ENCODE data around the gene PKD1L1. TPM values are rescaled to one million over a fixed set of nuclear protein-coding genes. Genes with fewer than 3 reads are reported as not detected.

The PKD1L1 gene
- total RNA-seq, 2 donors from 2014 or later: 0.13 to 0.20 TPM

DNA sequence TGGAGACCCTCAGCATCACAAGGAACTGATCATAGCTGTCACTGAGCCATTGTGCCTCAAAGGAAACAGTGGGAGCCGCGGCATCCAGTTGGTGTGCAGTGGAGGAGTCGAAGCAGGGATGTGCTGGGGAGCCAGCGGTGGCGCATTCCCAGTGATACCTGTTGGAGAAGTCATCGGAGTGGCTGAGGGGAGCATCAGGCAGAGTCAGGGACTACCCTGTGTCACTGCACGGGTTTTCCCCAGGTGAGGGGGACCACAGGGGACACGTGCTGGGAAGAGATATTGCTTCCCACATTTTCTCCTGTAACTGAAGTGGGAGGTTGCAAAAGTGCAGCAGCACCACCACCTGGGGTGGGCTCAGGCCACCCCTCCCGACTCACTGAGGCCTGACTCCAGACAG lies 57.7 kb downstream of the PKD1L1 start:
- Histone ChIP-seq H3K9ac (ENCODE audit: extremely low read depth, low read length, poor library complexity, severe bottlenecking) (no peak overlapping the region), H3K4me1 (ENCODE audit: control insufficient read depth, insufficient read depth, low read length) (no peaks in the 10 kb centered on the region), H3K27ac (ENCODE audit: low read depth, low read length) (no peak overlapping the region), H3K27me3 (ENCODE audit: control insufficient read depth, insufficient read depth, low read length, poor library complexity, severe bottlenecking) (no peaks in the 10 kb centered on the region), H3K9me3 (ENCODE audit: control insufficient read depth, low read length) (no peaks in the 10 kb centered on the region), H3K4me3 (ENCODE audit: low read length) (no peak overlapping the region), H3K36me3 (ENCODE audit: control insufficient read depth, insufficient read depth, low read length) (no peaks in the 10 kb centered on the region)
- DNase-seq: no peak
- peaks cover 15% of the 10 kb centered on the region for H3K27me3 Mint-ChIP-seq (ENCODE audit: insufficient read depth)
- H3K36me3 Mint-ChIP-seq (ENCODE audit: low read depth): no peaks in the 10 kb centered on the region
- H3K4me1 Mint-ChIP-seq: peaks cover 7% of the 10 kb centered on the region
- H3K9me3 Mint-ChIP-seq: no peaks in the 10 kb centered on the region
- WGBS, 2 experiments (ENCODE audit: insufficient coverage in 1 of 2, insufficient read length in 1 of 2): 95 to 96% methylated on average over 7 to 9 of the region's 9 CpGs
- TF ChIP-seq, protein P1, sequence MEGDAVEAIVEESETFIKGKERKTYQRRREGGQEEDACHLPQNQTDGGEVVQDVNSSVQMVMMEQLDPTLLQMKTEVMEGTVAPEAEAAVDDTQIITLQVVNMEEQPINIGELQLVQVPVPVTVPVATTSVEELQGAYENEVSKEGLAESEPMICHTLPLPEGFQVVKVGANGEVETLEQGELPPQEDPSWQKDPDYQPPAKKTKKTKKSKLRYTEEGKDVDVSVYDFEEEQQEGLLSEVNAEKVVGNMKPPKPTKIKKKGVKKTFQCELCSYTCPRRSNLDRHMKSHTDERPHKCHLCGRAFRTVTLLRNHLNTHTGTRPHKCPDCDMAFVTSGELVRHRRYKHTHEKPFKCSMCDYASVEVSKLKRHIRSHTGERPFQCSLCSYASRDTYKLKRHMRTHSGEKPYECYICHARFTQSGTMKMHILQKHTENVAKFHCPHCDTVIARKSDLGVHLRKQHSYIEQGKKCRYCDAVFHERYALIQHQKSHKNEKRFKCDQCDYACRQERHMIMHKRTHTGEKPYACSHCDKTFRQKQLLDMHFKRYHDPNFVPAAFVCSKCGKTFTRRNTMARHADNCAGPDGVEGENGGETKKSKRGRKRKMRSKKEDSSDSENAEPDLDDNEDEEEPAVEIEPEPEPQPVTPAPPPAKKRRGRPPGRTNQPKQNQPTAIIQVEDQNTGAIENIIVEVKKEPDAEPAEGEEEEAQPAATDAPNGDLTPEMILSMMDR (conservative IDR thresholded peaks at IDR 0.05): no peak
- no peak overlapping the region for H3K27ac Mint-ChIP-seq
- no peak overlapping the region for H3K4me3 Mint-ChIP-seq

DNA sequence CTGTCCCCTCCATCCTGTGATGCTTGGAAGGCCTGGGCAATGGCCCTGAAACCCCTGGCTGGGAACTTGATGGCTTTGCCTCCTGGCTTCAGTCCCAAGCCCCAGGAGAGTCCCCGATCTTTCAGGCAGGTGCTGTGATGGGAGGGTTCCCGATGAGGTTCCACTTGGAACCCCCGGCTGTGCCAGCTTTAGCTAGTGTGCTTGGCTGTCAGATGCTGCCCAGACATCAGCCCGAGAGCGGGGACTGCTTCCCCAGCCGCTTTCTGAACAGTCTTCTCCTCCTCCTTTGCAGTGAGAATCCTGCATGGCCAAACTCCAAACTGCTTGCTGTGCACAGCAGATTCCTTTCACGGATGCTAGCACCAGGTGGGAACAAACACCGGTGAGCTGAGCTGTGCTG lies 58.1 kb downstream of the PKD1L1 start:
- no peak for DNase-seq
- Histone ChIP-seq H3K27ac (ENCODE audit: low read depth, low read length) (no peak overlapping the region), H3K27me3 (ENCODE audit: control insufficient read depth, insufficient read depth, low read length, poor library complexity, severe bottlenecking) (no peaks in the 10 kb centered on the region), H3K4me3 (ENCODE audit: low read length) (no peak overlapping the region), H3K9ac (ENCODE audit: extremely low read depth, low read length, poor library complexity, severe bottlenecking) (no peak overlapping the region), H3K9me3 (ENCODE audit: control insufficient read depth, low read length) (no peaks in the 10 kb centered on the region), H3K4me1 (ENCODE audit: control insufficient read depth, insufficient read depth, low read length) (no peaks in the 10 kb centered on the region), H3K36me3 (ENCODE audit: control insufficient read depth, insufficient read depth, low read length) (no peaks in the 10 kb centered on the region)
- TF ChIP-seq, protein P1 (conservative IDR thresholded peaks at IDR 0.05): no peak
- Mint-ChIP-seq H3K4me1 (peaks cover 3% of the 10 kb centered on the region), H3K27me3 (ENCODE audit: insufficient read depth) (peaks cover 15% of the 10 kb centered on the region), H3K36me3 (ENCODE audit: low read depth) (no peaks in the 10 kb centered on the region), H3K9me3 (no peaks in the 10 kb centered on the region), H3K27ac (no peak overlapping the region), H3K4me3 (no peak overlapping the region)
- 91 to 96% methylated on average over 7 to 8 of the region's 8 CpGs for WGBS, 2 experiments (ENCODE audit: insufficient coverage in 1 of 2, insufficient read length in 1 of 2)

DNA sequence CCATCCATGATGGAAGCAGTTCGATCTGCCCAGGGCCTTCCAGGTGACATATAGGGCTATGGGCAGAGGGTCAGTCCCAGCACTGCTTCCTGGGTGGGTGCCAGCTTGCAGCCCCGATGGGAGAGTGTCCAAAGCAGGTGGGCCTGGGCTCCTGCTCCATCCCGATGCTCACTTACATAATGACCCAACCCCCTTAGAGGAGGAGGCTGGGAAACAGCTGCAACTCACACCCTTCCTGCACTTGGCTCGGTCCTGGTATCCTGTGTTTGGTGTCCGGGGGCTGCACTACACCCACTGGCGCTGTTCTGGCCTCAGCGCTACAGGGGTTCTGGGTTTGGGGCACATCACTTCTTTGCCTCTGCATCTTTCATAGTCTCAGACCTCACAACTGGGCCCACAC lies 58.5 kb downstream of the PKD1L1 start:
- Mint-ChIP-seq H3K36me3 (ENCODE audit: low read depth) (no peaks in the 10 kb centered on the region), H3K27ac (no peak overlapping the region), H3K4me3 (no peak overlapping the region), H3K27me3 (ENCODE audit: insufficient read depth) (peaks cover 15% of the 10 kb centered on the region), H3K9me3 (no peaks in the 10 kb centered on the region), H3K4me1 (no peaks in the 10 kb centered on the region)
- 88 to 92% methylated on average over 5 to 7 of the region's 7 CpGs for whole genome bisulfite sequencing, 2 experiments (ENCODE audit: insufficient coverage in 1 of 2, insufficient read length in 1 of 2)
- Histone ChIP-seq H3K4me1 (ENCODE audit: control insufficient read depth, insufficient read depth, low read length) (no peaks in the 10 kb centered on the region), H3K9me3 (ENCODE audit: control insufficient read depth, low read length) (no peaks in the 10 kb centered on the region), H3K36me3 (ENCODE audit: control insufficient read depth, insufficient read depth, low read length) (no peaks in the 10 kb centered on the region), H3K27ac (ENCODE audit: low read depth, low read length) (no peak overlapping the region), H3K27me3 (ENCODE audit: control insufficient read depth, insufficient read depth, low read length, poor library complexity, severe bottlenecking) (no peaks in the 10 kb centered on the region), H3K9ac (ENCODE audit: extremely low read depth, low read length, poor library complexity, severe bottlenecking) (no peak overlapping the region), H3K4me3 (ENCODE audit: low read length) (no peak overlapping the region)
- TF ChIP-seq, protein P1 (conservative IDR thresholded peaks at IDR 0.05): no peak
- no peak for DNase-seq
